ENCODE results near the gene LPGAT1.

Gene LPGAT1

DNA sequence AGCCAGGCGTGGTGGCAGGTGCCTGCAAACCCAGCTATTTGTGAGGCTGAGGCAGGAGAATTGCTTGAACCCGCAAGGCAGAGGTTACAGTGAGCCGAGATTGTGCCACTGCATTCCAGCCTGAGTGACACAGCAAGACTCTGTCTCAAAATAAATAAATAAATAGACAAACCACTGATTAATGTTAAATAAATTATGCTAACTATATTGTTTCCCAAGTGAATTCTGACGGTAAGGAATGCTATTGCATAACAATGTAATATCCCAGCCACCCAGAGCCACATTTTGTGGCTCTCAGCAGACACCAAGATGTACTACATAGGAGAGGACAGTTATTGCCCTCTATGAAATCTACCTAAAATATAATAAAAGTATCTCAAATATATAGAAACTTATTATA, 55.4 kb downstream of the LPGAT1 start:
- Histone ChIP-seq H3K36me3 (ENCODE audit: control insufficient read depth in 1 of 2, insufficient read depth in 2 of 2, low read length in 2 of 2) (peaks cover 4 to 18% of the 10 kb centered on the region in 2 donors), H3K4me1 (ENCODE audit: control insufficient read depth in 1 of 2, insufficient read depth in 2 of 2, low read length in 2 of 2) (no peaks in the 10 kb centered on the region)

DNA sequence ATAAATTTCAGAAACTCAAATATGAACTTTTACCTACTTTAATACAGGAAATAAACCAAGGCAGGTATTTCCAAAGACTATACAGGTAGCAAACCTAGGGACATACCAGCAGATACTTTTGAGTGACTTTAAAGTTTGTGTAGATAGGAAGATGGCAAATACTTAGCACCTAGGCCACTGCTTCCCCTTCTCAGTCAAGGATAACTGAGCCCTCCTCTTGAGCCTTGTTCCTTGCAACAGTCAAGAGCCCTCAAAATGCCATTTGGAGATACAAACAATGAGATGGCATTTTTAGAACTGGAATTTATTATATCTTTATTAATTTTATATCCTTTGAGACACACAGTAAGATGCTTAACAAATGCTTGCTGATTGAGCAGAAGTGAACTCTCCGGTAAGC, 65.9 kb downstream of the LPGAT1 start:
- no peak overlapping the region for H3K27ac ChIP-seq (ENCODE audit: low read depth, low read length)
- H3K36me3 ChIP-seq (ENCODE audit: control insufficient read depth in 1 of 2, insufficient read depth in 2 of 2, low read length in 2 of 2): peaks cover 5 to 6% of the 10 kb centered on the region in 2 donors
- no peak overlapping the region for H3K4me3 ChIP-seq (ENCODE audit: low read depth in 1 of 2, low read length in 2 of 2)
- H3K9me3 ChIP-seq (ENCODE audit: control insufficient read depth in 1 of 2, low read length in 2 of 2): no peaks in the 10 kb centered on the region
- no peaks in the 10 kb centered on the region for H3K27me3 ChIP-seq (ENCODE audit: control insufficient read depth in 1 of 2, insufficient read depth in 2 of 2, low read length in 2 of 2)
- no peak overlapping the region for H3K9ac ChIP-seq (ENCODE audit: low read depth in 1 of 2, low read length in 2 of 2)
- peaks cover 0 to 7% of the 10 kb centered on the region in 2 donors for H3K4me1 ChIP-seq (ENCODE audit: control insufficient read depth in 1 of 2, insufficient read depth in 2 of 2, low read length in 2 of 2)

More for the DNA sequence above, 55.4 kb downstream of the LPGAT1 start:
- Histone ChIP-seq H3K27ac (ENCODE audit: low read depth, low read length) (no peak overlapping the region), H3K4me3 (ENCODE audit: low read depth in 1 of 2, low read length in 2 of 2) (no peak overlapping the region), H3K9me3 (ENCODE audit: control insufficient read depth in 1 of 2, low read length in 2 of 2) (no peaks in the 10 kb centered on the region), H3K9ac (ENCODE audit: low read depth in 1 of 2, low read length in 2 of 2) (no peak overlapping the region), H3K27me3 (ENCODE audit: control insufficient read depth in 1 of 2, insufficient read depth in 2 of 2, low read length in 2 of 2) (no peaks in the 10 kb centered on the region)

DNA sequence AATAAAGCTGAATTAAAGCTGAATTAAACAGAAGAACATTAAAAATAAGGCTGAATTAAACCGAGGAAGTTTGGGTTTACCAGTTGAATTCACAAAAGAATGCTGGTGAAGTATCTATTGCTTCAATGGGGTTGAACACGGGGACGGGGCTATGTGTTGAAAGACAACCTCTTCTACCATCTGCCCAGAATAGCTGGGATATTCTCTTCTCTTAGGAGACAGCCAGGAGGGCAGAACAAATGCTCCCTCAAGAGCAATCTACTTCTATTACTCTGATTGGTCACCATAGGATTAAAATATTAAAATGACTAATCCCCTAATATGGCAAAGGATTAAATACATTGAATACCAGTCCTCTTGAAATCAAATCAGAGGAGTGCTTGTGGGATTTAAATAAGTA, 68.4 kb downstream of the LPGAT1 start:
- Histone ChIP-seq H3K4me3 (ENCODE audit: low read depth in 1 of 2, low read length in 2 of 2) (no peak overlapping the region), H3K27me3 (ENCODE audit: control insufficient read depth in 1 of 2, insufficient read depth in 2 of 2, low read length in 2 of 2) (no peaks in the 10 kb centered on the region), H3K27ac (ENCODE audit: low read depth, low read length) (no peak overlapping the region), H3K9me3 (ENCODE audit: control insufficient read depth in 1 of 2, low read length in 2 of 2) (peaks cover 0 to 4% of the 10 kb centered on the region in 2 donors), H3K4me1 (ENCODE audit: control insufficient read depth in 1 of 2, insufficient read depth in 2 of 2, low read length in 2 of 2) (peaks cover 0 to 7% of the 10 kb centered on the region in 2 donors), H3K36me3 (ENCODE audit: control insufficient read depth in 1 of 2, insufficient read depth in 2 of 2, low read length in 2 of 2) (peaks cover 5 to 6% of the 10 kb centered on the region in 2 donors), H3K9ac (ENCODE audit: low read depth in 1 of 2, low read length in 2 of 2) (no peak overlapping the region)

DNA sequence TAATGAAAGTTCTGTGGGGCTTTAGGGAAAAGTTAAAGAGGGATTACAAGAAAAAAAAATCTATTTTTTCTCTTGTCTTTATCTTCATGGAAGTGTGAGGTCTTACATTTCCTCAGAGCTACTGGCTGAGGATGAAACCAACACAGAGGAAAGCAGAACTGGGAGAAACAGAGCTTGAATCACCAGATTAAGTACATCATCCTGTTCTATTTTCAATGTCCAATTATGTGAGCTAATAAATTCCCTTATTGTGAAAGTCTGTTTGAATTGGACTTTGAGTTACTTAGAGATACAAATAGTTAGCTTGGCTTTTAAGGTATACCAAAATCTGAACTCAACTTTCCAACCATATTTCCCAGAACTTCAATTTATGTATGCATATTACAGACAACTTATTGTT, 69.2 kb downstream of the LPGAT1 start:
- Histone ChIP-seq H3K36me3 (ENCODE audit: control insufficient read depth in 1 of 2, insufficient read depth in 2 of 2, low read length in 2 of 2) (peaks cover under 1 to 6% of the 10 kb centered on the region in 2 donors), H3K9me3 (ENCODE audit: control insufficient read depth in 1 of 2, low read length in 2 of 2) (peaks cover 0 to 4% of the 10 kb centered on the region in 2 donors), H3K9ac (ENCODE audit: low read depth in 1 of 2, low read length in 2 of 2) (no peak overlapping the region), H3K4me3 (ENCODE audit: low read depth in 1 of 2, low read length in 2 of 2) (no peak overlapping the region), H3K27me3 (ENCODE audit: control insufficient read depth in 1 of 2, insufficient read depth in 2 of 2, low read length in 2 of 2) (no peaks in the 10 kb centered on the region), H3K4me1 (ENCODE audit: control insufficient read depth in 1 of 2, insufficient read depth in 2 of 2, low read length in 2 of 2) (peaks cover 0 to 7% of the 10 kb centered on the region in 2 donors), H3K27ac (ENCODE audit: low read depth, low read length) (no peak overlapping the region)

DNA sequence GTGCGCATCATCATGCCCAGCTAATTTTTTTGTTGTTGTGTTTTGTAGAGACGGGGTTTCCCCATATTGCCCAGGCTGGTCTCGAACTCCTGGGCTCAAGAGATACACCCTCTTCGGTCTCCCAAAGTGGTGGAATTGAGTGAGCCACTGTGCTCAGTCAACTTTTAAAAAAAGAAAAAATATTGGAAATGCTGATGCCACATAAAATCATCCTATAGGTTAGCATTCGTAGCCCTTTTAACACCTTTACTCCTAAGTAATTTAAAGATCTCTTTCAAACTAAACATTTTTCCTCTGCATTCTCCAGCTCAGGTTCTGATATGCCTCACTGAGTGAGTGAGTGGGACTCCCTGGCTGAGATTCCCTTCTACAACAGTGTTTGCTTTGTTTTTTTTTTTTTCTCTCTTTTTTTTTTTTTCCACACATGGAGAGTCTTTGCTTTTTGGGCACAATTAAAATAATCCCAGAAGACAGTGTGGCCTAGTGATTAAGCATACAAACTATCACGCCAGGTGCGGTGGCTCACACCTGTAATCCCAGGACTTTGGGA, 74.0 kb downstream of the LPGAT1 start:
- Histone ChIP-seq H3K4me1 (ENCODE audit: control insufficient read depth in 1 of 2, insufficient read depth in 2 of 2, low read length in 2 of 2) (peaks cover 0 to 2% of the 10 kb centered on the region in 2 donors), H3K9me3 (ENCODE audit: control insufficient read depth in 1 of 2, low read length in 2 of 2) (peaks cover 0 to 4% of the 10 kb centered on the region in 2 donors), H3K27me3 (ENCODE audit: control insufficient read depth in 1 of 2, insufficient read depth in 2 of 2, low read length in 2 of 2) (no peaks in the 10 kb centered on the region), H3K36me3 (ENCODE audit: control insufficient read depth in 1 of 2, insufficient read depth in 2 of 2, low read length in 2 of 2) (no peaks in the 10 kb centered on the region), H3K27ac (ENCODE audit: low read depth, low read length) (no peak overlapping the region), H3K9ac (ENCODE audit: low read depth in 1 of 2, low read length in 2 of 2) (no peak overlapping the region), H3K4me3 (ENCODE audit: low read depth in 1 of 2, low read length in 2 of 2) (no peak overlapping the region)

DNA sequence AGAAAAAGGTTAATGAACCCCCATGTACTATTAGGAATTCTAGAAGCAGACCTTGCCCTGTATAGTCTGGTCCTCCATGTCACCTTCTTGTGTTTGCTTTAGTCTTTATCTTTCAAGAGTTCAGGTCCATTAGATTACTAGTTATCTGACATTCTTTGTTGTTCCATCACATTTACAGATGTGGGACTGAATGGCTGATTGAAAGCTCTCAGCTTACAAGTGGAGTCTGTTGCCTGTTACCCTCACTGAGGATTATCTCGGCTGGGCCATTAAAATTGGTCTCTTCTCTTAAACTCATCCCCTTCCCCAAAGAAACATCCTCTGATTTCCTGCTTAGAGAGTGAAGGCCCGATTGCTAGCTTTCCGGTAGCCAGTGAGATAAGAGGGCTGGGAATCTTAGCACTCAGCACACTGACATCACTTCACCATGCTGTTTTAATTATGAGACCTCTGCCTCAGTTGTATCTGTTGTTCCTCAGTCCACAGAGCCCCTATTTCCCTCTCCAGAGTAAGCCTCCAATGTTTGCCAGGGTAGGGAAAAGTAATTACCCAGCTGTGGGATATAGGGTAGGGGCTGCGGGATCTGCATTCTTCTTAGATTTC, 76.8 kb downstream of the LPGAT1 start:
- Histone ChIP-seq H3K9me3 (ENCODE audit: control insufficient read depth in 1 of 2, low read length in 2 of 2) (peaks cover 0 to 4% of the 10 kb centered on the region in 2 donors), H3K4me3 (ENCODE audit: low read depth in 1 of 2, low read length in 2 of 2) (no peak overlapping the region), H3K27ac (ENCODE audit: low read depth, low read length) (no peak overlapping the region), H3K27me3 (ENCODE audit: control insufficient read depth in 1 of 2, insufficient read depth in 2 of 2, low read length in 2 of 2) (no peaks in the 10 kb centered on the region), H3K36me3 (ENCODE audit: control insufficient read depth in 1 of 2, insufficient read depth in 2 of 2, low read length in 2 of 2) (peaks cover 9 to 21% of the 10 kb centered on the region in 2 donors), H3K9ac (ENCODE audit: low read depth in 1 of 2, low read length in 2 of 2) (no peak overlapping the region), H3K4me1 (ENCODE audit: control insufficient read depth in 1 of 2, insufficient read depth in 2 of 2, low read length in 2 of 2) (no peaks in the 10 kb centered on the region)

DNA sequence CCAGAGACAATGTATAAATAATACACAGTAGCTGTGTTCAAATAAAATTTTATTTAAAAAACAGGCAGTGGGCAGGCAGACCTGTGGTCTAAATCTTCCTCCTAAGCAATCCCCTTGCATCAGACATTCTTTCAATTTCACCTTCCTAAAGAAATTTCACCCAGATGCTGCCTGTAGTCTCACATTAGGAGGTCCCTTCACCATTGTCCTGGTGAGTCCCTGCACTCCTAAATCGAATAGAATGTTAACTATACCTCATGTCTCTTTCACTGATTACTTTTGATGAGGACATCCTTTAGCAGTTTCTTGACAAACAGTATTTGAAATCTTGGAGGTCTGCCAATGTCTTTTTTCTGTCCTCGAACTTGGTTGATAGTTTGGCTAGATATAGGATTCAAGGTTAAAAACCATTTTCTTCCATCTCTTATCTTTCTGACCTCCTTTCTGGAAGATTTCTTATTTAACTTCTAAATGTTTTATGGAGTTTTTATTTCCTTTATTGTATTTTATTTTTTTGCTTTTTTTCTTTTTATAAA, 77.5 kb downstream of the LPGAT1 start:
- H3K4me3 ChIP-seq (ENCODE audit: low read depth in 1 of 2, low read length in 2 of 2): no peak overlapping the region
- H3K36me3 ChIP-seq (ENCODE audit: control insufficient read depth in 1 of 2, insufficient read depth in 2 of 2, low read length in 2 of 2): peaks cover 11 to 26% of the 10 kb centered on the region in 2 donors
- no peak overlapping the region for H3K27ac ChIP-seq (ENCODE audit: low read depth, low read length)

DNA sequence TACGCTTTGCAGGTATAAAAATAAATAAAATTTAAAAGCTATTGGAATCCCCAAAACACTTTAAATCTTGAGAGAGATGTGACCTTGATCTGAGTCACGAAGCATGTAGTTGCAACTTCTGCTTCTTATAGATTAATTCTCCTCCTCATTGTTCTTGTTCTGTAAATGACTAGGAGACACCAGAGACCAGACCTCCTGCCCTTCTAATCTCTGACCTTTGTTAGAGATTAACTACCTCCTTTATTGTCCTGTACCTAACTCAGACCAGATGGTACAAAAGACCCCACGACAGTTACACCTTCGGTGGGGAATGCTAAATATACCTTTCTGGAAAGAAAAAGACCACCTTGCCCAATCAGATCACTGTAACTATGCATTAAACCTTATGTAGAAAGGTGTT, 78.2 kb downstream of the LPGAT1 start:
- Histone ChIP-seq H3K4me1 (ENCODE audit: control insufficient read depth in 1 of 2, insufficient read depth in 2 of 2, low read length in 2 of 2) (no peaks in the 10 kb centered on the region), H3K27me3 (ENCODE audit: control insufficient read depth in 1 of 2, insufficient read depth in 2 of 2, low read length in 2 of 2) (no peaks in the 10 kb centered on the region), H3K36me3 (ENCODE audit: control insufficient read depth in 1 of 2, insufficient read depth in 2 of 2, low read length in 2 of 2) (peaks cover 11 to 30% of the 10 kb centered on the region in 2 donors), H3K9ac (ENCODE audit: low read depth in 1 of 2, low read length in 2 of 2) (no peak overlapping the region), H3K27ac (ENCODE audit: low read depth, low read length) (no peak overlapping the region), H3K9me3 (ENCODE audit: control insufficient read depth in 1 of 2, low read length in 2 of 2) (no peaks in the 10 kb centered on the region), H3K4me3 (ENCODE audit: low read depth in 1 of 2, low read length in 2 of 2) (no peak overlapping the region)

More for the DNA sequence above, 77.5 kb downstream of the LPGAT1 start:
- Histone ChIP-seq H3K9ac (ENCODE audit: low read depth in 1 of 2, low read length in 2 of 2) (no peak overlapping the region), H3K9me3 (ENCODE audit: control insufficient read depth in 1 of 2, low read length in 2 of 2) (no peaks in the 10 kb centered on the region), H3K4me1 (ENCODE audit: control insufficient read depth in 1 of 2, insufficient read depth in 2 of 2, low read length in 2 of 2) (no peaks in the 10 kb centered on the region), H3K27me3 (ENCODE audit: control insufficient read depth in 1 of 2, insufficient read depth in 2 of 2, low read length in 2 of 2) (no peaks in the 10 kb centered on the region)

DNA sequence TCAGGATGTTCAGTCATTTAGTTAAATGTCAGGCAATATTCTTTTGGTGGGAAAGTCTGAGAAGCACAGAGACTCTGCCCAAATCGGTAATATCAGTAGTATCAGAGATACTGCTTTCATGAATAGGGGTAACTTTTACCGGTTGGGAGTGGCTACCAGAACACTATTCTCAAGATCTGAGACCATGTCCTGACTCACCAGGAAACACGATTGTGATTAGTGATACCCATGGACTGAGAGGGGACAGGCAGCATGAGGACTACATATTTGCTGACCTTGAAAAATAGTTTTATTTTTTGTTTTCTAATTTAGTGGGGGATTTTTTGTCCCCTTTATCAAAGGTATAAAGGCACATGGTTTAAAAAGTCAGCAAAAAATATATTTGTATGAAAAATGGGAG, 79.1 kb downstream of the LPGAT1 start:
- Histone ChIP-seq H3K4me3 (ENCODE audit: low read depth in 1 of 2, low read length in 2 of 2) (no peak overlapping the region), H3K27me3 (ENCODE audit: control insufficient read depth in 1 of 2, insufficient read depth in 2 of 2, low read length in 2 of 2) (no peaks in the 10 kb centered on the region), H3K9me3 (ENCODE audit: control insufficient read depth in 1 of 2, low read length in 2 of 2) (no peaks in the 10 kb centered on the region), H3K4me1 (ENCODE audit: control insufficient read depth in 1 of 2, insufficient read depth in 2 of 2, low read length in 2 of 2) (no peaks in the 10 kb centered on the region), H3K27ac (ENCODE audit: low read depth, low read length) (no peak overlapping the region), H3K9ac (ENCODE audit: low read depth in 1 of 2, low read length in 2 of 2) (no peak overlapping the region), H3K36me3 (ENCODE audit: control insufficient read depth in 1 of 2, insufficient read depth in 2 of 2, low read length in 2 of 2) (peaks cover 11 to 30% of the 10 kb centered on the region in 2 donors)

DNA sequence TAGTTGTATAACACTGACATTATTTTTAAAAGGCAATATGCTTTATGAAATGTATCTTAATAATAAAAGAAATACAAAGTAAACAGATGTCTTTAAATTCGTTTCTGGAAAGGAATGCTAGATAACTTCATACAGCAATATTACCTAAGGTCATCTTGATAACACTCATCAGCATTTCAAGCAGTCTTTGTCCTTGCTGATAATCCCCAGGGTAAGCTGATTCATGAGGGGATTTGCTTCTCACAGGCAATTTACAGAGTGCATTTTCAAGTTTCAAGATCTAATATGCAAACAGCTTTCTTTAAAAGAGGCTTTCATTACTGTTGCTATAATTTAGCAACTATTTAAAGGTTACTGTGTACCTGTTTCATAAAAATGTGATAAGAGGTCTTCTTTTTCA, 80.0 kb downstream of the LPGAT1 start:
- Histone ChIP-seq H3K27ac (ENCODE audit: low read depth, low read length) (no peak overlapping the region), H3K9me3 (ENCODE audit: control insufficient read depth in 1 of 2, low read length in 2 of 2) (no peaks in the 10 kb centered on the region), H3K36me3 (ENCODE audit: control insufficient read depth in 1 of 2, insufficient read depth in 2 of 2, low read length in 2 of 2) (peaks cover 11 to 30% of the 10 kb centered on the region in 2 donors), H3K4me1 (ENCODE audit: control insufficient read depth in 1 of 2, insufficient read depth in 2 of 2, low read length in 2 of 2) (no peaks in the 10 kb centered on the region), H3K9ac (ENCODE audit: low read depth in 1 of 2, low read length in 2 of 2) (no peak overlapping the region), H3K4me3 (ENCODE audit: low read depth in 1 of 2, low read length in 2 of 2) (no peak overlapping the region), H3K27me3 (ENCODE audit: control insufficient read depth in 1 of 2, insufficient read depth in 2 of 2, low read length in 2 of 2) (no peaks in the 10 kb centered on the region)
